ENCODE data around the gene MAP7. TPM values are rescaled to one million over a fixed set of nuclear protein-coding genes. Genes with fewer than 3 reads are reported as not detected.
"Not testable (repeated sequence)": the region's sequence is repeated elsewhere in the genome, so short reads cannot be mapped to it uniquely, and the experiment has no call there.

Gene MAP7
- 1.5 TPM for polyA plus RNA-seq (2012; ENCODE audit: insufficient read depth, insufficient read length)

GRCh38 chr6:136550330-136551071 lies at the start of gene MAP7:
TSS of gene MAP7 (minus strand) at chr6:136550422. CDS start at chr6:136550408, 14 bp downstream.
- DNase-seq (ENCODE audit: low read depth, low spot score) = no peak
- peak within 1 kb of the TSS; percentile 25; the same call in 1 of the 2 replicates for H3K4me3 ChIP-seq (ENCODE audit: low read length)

- no peak for DNase-seq (ENCODE audit: low read depth, low spot score)
These were observed 49.2 kb upstream of the MAP7 start for GRCh38 chr6:136599329-136600011.

GRCh38 chr6:136598048-136598447 lies 47.8 kb upstream of the MAP7 start:
- no peak for DNase-seq (ENCODE audit: low read depth, low spot score)
- H3K4me3 ChIP-seq (ENCODE audit: low read length) = no peak overlapping the region

More at GRCh38 chr6:136599329-136600011, 49.2 kb upstream of the MAP7 start:
- no peak overlapping the region for H3K4me3 ChIP-seq (ENCODE audit: low read length)

GRCh38 chr6:136594671-136595070 lies 44.4 kb upstream of the MAP7 start:
- no peak overlapping the region for H3K4me3 ChIP-seq (ENCODE audit: low read length)
- no peak for DNase-seq (ENCODE audit: low read depth, low spot score)

GRCh38 chr6:136593748-136594490 lies 43.7 kb upstream of the MAP7 start:
- peak; percentile 42 for DNase-seq (ENCODE audit: low read depth, low spot score)
- no peak overlapping the region for H3K4me3 ChIP-seq (ENCODE audit: low read length)

GRCh38 chr6:136592930-136593673 lies 42.9 kb upstream of the MAP7 start:
- no peak overlapping the region for H3K4me3 ChIP-seq (ENCODE audit: low read length)
- no peak for DNase-seq (ENCODE audit: low read depth, low spot score)

GRCh38 chr6:136591617-136592016 lies 41.4 kb upstream of the MAP7 start:
- no peak overlapping the region for H3K4me3 ChIP-seq (ENCODE audit: low read length)
- DNase-seq (ENCODE audit: low read depth, low spot score) = no peak

GRCh38 chr6:136590846-136591245 lies 40.6 kb upstream of the MAP7 start:
- not testable (repeated sequence) for DNase-seq (ENCODE audit: low read depth, low spot score); H3K4me3 ChIP-seq (ENCODE audit: low read length)

- no peak overlapping the region for H3K4me3 ChIP-seq (ENCODE audit: low read length)
- no peak for DNase-seq (ENCODE audit: low read depth, low spot score)
These were observed 37.3 kb upstream of the MAP7 start for GRCh38 chr6:136587527-136587926.

- no peak for DNase-seq (ENCODE audit: low read depth, low spot score)
- no peak overlapping the region for H3K4me3 ChIP-seq (ENCODE audit: low read length)
These were observed 36.1 kb upstream of the MAP7 start for GRCh38 chr6:136586295-136586694.

- not testable (repeated sequence) for H3K4me3 ChIP-seq (ENCODE audit: low read length); DNase-seq (ENCODE audit: low read depth, low spot score)
These were observed 35.3 kb upstream of the MAP7 start for GRCh38 chr6:136585523-136585922.

- not testable (repeated sequence) for H3K4me3 ChIP-seq (ENCODE audit: low read length); DNase-seq (ENCODE audit: low read depth, low spot score)
These were observed 34.1 kb upstream of the MAP7 start for GRCh38 chr6:136584290-136584689.

- DNase-seq (ENCODE audit: low read depth, low spot score) = no peak
- H3K4me3 ChIP-seq (ENCODE audit: low read length) = no peak overlapping the region
These were observed 32.7 kb upstream of the MAP7 start for GRCh38 chr6:136582711-136583471.

GRCh38 chr6:136579800-136580199 lies 29.6 kb upstream of the MAP7 start:
- H3K4me3 ChIP-seq (ENCODE audit: low read length) = no peak overlapping the region
- DNase-seq (ENCODE audit: low read depth, low spot score) = no peak

GRCh38 chr6:136576821-136577220 lies 26.6 kb upstream of the MAP7 start:
- H3K4me3 ChIP-seq (ENCODE audit: low read length) = no peak overlapping the region
- no peak for DNase-seq (ENCODE audit: low read depth, low spot score)

- DNase-seq (ENCODE audit: low read depth, low spot score) = no peak
- H3K4me3 ChIP-seq (ENCODE audit: low read length) = no peak overlapping the region
These were observed 21.3 kb upstream of the MAP7 start for GRCh38 chr6:136571496-136571895.

- DNase-seq (ENCODE audit: low read depth, low spot score) = no peak
- no peak overlapping the region for H3K4me3 ChIP-seq (ENCODE audit: low read length)
These were observed 20.8 kb upstream of the MAP7 start for GRCh38 chr6:136571065-136571464.

GRCh38 chr6:136568129-136568528 lies 17.9 kb upstream of the MAP7 start:
- DNase-seq (ENCODE audit: low read depth, low spot score) = no peak
- H3K4me3 ChIP-seq (ENCODE audit: low read length) = no peak overlapping the region
